ENCODE results near the gene MAP3K14.

The MAP3K14 gene

GRCh38 chr17:45277216-45277849 is 39.5 kb downstream of the MAP3K14 start:
- peak; percentile 85 for DNase-seq

- DNase-seq, result peak; percentile 60
Measured at GRCh38 chr17:45276031-45276430, 40.8 kb downstream of the MAP3K14 start.

DNA sequence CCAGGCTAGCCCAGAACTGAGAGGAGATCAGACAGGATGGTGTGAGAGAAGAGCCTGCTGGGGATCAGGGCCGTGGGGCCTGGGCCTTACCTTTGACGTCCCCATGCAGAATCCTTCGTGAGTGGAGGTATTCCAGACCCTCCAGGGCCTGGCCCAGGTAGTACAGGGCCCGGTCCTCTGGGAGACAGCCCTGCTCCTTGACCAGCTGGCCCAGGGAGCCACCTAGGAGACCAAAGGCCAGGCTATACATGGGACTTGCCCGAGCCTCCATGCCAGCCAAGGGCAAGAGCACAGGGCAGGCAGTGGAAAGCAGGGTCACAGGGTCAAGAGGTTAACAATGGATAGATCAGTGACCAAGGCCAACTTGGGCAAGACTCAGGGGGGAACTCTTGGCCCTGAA is 42.8 kb downstream of the MAP3K14 start:
- DNase-seq, result no peak

DNA sequence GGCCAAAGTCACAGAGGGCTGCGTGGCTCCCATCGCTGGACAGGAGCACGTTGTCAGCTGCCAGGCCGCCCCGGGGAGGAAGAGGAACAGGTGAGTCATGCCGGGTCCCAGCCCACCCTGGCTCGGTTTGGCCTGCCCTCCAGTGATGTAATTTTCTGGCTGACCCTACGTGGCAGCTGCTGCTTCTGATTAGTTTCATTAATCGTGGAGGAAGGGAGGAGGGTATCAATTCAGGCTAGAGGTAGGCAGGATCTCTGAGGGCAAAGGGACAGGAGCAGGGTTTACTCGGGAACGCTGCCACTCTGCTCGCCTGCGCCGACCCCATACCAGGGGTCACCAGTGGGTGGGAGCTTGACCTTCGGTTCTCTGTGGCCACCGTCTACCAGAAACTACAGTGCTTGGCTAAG is 43.3 kb downstream of the MAP3K14 start:
- no peak for DNase-seq

- no peak for DNase-seq
Measured at GRCh38 chr17:45271603-45272002, 45.2 kb downstream of the MAP3K14 start.

DNA sequence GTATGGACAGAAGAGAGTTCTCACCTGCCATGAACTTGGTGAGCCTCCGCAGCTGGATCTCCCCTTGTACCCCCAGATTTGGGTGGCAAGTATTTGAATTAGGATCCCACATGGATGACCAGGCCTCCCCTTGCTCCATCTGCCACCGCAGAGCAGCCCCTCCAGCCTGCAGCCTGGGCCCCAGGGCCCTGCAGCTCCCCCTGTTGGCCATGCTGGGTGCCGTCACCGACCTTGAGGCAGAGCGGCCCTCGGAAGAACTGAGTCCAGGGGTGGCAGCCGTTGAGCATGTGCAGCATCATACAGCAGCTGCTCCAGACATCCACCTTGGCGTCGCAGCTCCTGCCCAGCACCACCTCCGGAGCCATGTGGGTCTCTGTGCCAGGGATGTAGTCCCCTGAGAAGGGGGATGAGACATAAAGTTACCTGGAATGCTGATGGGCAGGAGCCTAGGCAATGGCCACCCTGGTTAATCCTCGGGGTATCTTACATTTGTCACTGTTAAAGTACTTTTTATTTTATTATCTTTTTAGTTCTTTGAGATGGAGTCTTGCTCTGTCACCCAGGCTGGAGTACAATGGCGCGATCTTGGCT is 45.9 kb downstream of the MAP3K14 start:
- DNase-seq, result no peak

- DNase-seq, result no peak
Measured at GRCh38 chr17:45269912-45270311, 46.9 kb downstream of the MAP3K14 start.

DNA sequence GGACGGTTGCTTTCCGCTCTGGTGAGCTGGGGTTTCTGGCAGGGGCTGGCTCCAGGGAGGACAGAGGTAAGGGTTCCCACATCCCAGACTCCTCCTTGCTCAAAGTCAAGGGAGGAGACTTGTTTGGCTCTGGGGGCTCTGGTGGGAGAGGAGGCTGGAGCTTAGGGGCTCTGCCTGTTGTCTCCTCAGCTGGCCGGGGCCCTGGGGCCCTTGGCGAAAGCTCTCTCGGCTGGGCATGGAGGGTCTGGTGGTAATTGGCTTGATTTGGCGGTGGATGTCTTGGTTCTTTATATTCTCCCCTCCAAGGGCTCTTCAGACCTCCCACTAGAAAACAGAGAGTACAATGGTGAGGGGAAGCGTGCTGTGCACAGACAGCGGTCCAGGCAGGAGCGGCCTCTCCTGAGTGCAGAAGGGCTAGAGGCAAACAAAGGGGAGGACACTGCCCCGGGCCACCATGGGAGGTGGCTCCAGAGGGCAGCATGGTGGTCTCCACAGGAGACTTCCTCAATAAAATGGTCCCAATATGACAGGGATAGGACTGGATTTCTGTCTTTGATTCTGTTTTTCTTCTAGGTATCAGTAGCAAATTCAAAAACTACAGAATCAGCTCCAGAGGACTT is 49.3 kb downstream of the MAP3K14 start:
- DNase-seq, result no peak

- no peak for DNase-seq
Measured at GRCh38 chr17:45266372-45266926, 50.4 kb downstream of the MAP3K14 start.

DNA sequence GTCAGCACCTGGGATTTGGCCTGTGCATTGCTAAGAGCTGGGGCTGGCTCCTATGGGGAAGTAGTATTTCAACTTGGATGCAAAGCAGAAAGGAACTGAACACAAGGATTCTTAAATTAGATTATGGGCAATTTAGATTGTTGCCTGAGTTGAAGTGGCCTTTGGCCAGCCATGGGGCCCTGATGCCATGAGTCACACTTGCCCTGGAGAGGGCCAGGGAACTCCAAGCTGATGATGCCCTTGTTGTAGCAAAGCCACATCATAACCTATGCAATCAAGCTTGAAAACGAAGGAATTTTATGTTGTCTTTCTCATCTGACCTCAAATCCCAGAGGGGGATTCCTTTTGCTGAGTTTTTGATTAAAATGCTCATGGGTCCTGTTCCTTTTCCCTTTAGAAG is 51.0 kb downstream of the MAP3K14 start:
- DNase-seq, result no peak

- DNase-seq, result no peak
Measured at GRCh38 chr17:45264988-45265387, 51.8 kb downstream of the MAP3K14 start.

- DNase-seq, result no peak
Measured at GRCh38 chr17:45264430-45264829, 52.4 kb downstream of the MAP3K14 start.

- no peak for DNase-seq
Measured at GRCh38 chr17:45263477-45263860, 53.4 kb downstream of the MAP3K14 start.

- no peak for DNase-seq
Measured at GRCh38 chr17:45262516-45263476, 54.0 kb downstream of the MAP3K14 start.

GRCh38 chr17:45261577-45262515 is 55.0 kb downstream of the MAP3K14 start, which contains the start of gene SPATA32:
Gene SPATA32, minus strand, starts transcription at chr17:45262094. Its CDS starts 78 bp downstream, at chr17:45262016.
- peak; percentile 62 for DNase-seq

GRCh38 chr17:45260204-45260783 is 56.5 kb downstream of the MAP3K14 start:
- no peak for DNase-seq

DNA sequence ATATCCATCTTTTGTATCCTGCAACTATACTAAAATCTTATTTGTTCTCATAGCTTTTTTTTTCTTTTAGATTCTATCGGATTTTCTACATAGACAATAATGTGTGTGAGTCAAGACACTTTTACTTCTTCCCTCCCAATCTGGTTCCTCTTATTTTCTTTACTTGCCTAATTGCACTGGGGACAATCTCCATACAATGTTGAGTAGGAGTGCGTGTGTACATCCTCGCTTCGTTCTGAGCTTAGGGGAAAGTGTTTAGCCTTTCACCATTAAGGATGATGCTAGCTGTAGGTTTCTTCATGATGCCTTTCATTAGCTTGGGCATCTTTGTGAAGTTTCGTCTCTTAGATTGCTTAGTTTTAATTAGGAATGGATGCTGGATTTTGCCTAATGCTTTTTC is 57.8 kb downstream of the MAP3K14 start:
- DNase-seq, result no peak

- no peak for DNase-seq
Measured at GRCh38 chr17:45257115-45257514, 59.7 kb downstream of the MAP3K14 start.

DNA sequence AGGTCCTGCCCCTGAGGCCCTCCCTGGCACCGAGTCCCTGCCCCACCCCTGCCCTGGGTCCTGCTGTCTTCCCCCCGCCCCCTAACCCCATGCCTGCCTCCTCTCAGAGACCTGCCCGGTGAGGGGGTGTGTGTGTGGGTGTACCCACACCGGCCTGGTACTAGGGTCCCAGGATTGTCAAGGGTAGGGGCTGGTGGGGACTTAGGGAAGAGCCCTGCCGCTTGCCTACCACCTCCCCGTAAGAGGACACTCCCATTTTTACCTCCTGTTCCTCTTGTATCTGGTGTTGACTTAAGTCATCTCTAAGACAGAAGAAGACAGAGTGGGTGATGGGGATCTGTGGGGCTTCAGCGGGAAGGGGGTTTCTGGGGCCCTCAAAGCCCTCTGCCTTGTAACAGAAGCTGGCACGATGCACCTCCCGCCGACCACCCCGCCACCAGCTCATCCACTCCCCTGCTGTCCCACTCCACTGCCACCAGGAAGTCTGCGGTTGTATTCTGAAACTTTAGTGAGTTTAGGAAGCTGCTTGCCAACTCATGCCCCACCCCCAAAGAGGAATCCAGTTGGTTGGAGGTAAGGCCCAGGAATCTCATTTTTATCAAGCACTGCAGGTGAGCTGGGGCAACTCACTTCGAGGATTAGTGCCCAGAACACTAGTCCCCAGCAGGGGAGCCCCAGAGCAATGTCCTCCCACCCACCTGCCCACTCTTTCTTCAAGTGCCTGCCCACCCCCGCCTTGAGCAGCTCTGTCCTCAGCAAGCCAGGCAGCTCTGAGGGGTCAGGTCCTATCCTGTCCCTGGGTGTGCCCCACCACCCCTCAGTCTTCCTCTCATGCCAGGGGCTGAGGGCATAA is 60.5 kb downstream of the MAP3K14 start:
- DNase-seq, result no peak

DNA sequence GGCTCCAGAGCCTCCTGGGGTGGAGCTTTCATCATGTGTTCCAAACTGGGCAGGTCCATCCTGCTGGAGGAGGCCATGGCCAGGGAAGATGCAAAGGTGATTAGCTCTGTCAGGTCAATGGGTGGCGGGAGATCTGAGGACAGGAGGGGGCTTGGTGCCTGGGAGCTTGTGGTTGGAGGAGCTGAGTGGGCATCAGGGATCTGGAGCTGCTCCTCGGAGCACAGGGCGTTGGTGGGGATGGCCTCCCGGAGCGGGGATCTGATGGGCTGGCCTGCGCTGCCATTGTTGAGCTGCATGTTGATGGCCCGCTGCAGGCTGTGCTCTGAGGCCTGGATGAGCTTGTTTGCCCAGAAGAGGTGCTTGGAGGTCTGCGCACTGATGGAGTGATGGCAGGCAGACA is 61.5 kb downstream of the MAP3K14 start:
- no peak for DNase-seq
